CD4-positive, alpha-beta T cell treated with Interleukin-17A for 1 hour (primary cell): ENCODE measurements around the gene EML1.

Source experiments
- DNase-seq: peaks from one replicate; pipeline ENCODE4 v3.0.0-alpha.2; 2020

EML1 gene

DNA sequence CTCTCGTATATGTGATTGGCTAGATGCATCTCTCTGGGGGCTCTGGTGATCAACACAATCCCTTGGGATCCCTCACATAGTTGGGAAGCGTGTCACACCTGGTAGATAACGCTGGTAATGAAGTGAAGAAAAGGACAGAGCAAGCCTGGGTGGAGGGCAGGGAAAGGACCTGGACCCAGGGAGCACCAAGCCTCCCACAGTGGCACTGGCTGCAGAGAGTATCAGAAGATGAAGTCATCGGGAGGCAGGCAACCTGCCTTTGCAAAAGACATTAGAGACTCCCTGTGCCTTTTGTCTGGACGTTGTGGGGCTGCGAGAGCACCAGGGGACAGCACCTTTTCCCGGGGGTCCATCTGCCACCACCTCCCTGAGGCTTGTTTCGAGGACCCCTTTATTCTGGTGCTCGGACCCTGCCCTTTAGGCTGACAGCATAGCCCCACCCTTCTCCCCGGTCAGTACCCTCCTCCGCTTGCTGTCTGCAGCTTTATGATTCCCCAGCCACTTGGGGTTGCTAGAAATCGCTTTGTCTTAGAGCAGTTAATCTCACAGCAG is 116.4 kb downstream of the EML1 start:
- DNase-seq = no peak

DNA sequence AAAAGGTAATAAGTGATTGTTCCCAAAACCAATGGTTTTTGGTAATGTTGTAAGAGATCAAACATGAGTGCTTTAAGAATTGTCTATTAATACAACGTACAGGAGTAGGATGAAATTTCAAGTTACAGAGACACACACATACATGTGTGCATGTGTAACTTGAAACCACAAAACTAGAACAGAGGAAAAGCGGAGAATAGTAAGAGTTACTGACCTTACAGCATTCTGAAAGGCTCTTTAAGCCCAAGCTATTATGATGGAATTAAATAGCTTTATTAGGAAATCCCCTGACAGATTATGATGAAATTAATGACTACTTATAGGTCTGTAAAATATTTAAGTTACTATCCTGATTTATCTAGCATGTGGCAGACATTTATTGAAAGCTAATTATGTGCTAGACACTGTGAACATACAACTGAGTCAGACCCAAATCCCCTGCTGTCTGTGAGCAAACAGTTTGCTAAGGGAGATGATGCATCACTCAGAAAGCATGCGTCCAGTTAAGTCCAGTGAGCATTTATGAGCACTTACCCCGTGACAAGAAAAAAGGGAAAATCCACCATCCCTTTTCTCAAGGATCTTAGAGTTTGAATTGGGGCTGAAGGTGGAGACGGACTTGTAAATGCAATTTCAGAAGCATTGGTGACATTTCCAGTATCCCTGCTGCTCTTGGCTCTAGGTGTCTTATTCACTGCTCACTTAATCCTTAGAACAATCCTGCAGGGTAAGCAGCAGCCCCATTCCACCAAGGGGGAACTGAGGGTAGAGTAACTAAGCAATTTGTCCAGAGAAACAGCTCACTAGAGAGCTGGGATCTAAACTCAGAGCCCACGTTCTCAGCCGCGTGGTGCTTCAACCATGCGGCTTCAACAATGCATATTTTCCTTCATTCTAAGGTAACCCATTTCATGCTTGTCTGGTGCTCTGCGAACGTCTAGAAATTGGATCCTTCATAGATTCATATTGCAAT is 117.4 kb downstream of the EML1 start:
- DNase-seq = no peak

DNA sequence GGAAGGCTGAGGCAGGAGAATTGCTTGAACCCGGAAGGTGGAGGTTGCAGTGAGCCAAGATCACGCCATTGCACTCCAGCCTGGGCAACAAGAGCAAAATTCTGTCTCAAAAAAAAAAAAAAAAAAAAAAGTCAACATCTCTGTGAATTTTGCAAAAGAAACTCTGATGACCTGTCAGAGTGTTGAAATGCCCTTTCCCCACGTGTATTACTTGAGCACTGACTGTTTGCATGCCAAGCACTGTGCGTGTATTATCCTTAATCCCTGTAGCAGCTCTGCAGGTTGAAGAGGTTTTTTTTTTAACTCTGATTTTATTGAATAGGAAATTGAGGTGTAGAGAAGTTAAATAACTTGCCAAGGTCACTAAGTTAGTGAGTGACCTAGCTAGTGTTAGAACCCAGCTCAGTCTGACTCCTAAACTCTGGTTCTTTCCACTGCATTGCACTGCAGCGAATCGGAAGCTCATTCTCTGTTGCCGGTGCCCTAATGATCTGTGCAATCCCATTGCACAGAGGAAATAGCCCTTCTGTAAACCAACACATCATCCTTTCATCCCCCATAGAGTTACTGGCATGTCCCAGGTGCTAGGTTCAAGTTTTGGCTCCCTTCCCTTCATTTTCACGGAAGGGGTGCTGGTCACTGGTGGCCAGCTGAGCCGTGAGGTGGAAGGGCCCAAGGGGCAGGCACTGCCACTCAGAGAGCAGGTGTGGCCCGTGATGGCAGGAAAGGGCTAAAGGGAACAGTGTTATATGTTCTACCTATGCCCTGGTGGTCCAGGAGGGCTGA is 122.3 kb downstream of the EML1 start:
- DNase-seq = no peak

DNA sequence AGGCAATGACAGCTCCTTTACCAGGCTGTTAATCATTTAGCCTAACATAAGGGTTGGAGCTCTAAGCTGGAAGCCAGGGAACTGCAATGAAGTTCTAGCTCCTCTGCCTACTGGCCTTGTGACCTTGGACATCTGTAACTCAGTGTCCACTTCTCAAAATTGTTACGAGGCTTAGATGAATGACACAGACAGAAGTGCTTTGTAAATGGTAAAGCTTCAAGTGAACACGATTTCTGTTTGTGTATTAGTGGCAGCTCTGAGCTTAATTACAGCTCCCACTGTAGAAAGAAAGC is 122.8 kb downstream of the EML1 start:
- no peak for DNase-seq

DNA sequence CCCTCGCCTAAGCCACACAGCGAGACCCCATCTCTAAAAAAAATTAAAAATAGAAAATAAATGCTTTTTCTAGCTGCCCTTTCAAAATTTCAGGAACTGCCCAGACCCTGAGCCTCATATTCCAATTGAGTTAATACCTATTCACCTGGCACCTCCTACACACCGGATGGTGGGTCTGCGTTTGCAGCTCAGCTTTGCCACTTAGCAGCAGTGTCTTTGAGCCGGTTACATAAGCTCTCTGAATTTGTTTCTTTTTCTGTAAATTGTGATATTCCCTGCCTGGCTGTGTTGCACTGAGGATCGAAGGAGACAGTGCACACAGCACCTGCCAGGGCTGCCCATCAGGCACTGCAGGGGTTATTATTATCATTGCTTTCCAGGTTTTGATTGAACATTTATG is 125.6 kb downstream of the EML1 start:
- no peak for DNase-seq

DNA sequence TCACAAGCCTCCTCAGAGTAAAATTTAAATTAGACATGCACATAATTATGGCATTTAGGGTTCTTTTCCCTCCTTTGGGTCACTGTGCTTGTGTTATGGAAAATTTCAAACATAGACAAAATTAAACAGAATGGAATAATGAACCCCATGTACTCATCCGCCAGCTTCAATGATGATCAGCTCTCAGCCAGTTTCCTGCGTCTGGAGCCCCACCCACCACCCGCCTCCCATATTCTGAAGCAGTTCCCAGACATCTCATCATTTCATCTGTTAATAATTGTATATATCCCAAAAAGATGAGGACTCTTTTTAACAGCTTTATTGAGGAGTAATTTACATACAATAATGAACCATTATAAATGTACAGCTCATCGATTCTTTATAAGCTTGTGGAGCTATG is 128.2 kb downstream of the EML1 start:
- DNase-seq = no peak

DNA sequence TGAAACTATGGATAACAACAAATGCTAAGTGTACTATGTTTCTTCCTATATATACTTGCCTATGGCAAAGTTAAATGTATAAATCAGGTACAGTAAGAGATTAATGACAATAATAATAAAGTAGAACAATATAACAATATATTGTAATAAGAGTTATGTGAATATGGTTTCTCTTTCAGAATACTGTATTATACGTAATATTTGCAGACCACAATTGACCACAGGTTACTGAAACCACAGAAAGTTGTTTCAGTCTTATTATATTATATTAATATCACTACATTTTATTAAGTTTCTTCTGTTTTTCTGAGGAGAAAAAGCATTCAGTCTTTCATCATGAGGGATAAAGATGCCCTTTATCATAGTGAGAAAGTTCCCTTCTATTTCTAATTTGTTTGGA is 131.2 kb downstream of the EML1 start:
- no peak for DNase-seq

DNA sequence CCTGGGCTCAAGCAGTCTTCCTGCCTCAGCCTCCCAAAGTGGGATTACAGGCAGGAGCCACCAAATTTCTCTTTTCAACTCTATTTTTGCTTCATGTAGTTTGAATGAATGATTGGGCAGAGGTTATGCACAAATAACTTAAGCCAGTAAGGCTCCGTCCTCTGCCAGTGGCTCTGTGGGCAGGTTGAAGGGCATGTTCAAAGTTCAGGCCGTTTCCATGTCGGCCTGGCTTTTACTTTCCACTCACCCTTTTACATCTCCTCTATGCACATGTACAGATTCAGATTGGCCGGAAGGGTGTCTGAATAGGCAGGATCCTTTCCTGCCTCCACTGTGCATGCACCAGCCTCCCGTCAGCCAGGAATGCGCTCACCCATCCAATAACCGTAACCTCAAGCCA is 132.3 kb downstream of the EML1 start:
- DNase-seq = no peak

DNA sequence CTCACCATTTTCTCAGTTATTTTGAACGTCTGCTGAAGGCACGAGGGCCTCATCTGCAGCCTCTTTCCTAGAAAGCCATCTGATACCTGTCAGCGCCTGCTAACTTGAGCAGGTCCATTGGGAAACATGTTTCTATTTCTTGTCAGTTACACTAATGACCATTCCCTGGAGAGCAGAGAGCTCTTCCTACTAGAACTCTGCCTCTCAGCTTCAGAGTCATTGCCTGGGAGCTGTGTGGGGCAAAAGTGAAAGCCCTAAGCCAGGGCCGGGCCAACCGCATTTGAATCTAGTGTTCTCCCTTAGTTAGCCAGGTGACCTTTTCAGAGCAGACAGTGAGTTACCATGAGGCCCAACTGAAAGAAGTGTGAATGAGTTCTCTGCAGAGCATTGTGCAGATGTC is 135.8 kb downstream of the EML1 start:
- DNase-seq = no peak

DNA sequence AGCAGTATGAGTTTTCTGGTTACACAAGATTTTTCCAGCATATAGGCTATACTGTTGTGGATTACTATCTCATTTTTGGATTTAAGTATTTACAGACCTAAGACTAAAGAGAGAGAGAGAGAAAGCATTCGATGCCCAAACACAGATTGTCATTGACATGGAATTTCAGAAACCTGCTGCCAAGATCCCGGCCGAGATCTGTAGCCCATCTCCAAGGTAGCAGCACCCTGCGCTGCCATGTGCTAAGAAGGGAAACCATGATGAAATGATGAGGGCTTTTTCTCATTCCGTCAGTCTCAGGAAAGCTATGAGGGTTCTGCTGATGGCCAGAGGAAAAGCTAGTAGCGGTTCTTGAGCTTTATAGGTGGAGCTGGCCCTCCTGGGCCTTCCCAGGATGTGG is 136.4 kb downstream of the EML1 start:
- no peak for DNase-seq

DNA sequence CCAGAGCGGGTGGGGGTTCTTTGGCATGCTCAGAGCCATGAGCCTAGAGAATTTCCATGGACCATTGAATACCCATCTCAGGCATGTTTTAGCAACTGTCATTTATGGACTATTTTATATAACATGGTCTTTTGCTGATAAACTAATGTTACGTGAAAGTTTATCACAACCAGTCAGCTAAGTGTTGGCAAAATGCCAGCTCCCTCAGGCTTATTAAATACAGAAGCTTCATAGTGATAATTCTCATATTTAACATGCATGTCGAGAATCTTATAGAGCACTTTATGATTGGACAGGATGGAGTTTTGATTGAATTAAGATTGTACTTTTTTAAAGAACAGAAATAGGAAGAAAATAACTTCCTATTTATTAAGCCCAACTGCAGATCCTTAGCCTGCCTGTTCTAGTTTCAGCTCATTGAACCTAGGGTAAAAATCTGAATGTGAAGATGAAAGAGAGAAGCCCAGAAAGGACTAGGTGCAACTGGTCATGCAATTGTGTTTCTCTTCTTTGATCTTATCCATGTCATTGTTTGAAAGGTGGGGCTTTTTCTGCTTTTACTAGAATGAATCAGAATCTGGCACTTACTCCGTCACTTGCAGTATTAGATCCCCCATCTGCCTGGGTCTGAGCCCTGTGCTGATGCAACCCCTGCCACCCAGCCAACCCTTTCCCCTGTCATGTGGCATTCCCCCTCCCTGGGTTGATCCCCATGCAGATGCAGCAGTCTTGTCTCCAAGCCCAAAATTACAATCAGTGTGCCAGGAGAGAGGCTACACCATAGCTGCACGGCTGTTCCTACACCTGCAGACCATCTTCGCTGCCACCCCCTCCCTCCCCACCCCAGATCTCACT is 137.4 kb downstream of the EML1 start:
- DNase-seq = no peak

DNA sequence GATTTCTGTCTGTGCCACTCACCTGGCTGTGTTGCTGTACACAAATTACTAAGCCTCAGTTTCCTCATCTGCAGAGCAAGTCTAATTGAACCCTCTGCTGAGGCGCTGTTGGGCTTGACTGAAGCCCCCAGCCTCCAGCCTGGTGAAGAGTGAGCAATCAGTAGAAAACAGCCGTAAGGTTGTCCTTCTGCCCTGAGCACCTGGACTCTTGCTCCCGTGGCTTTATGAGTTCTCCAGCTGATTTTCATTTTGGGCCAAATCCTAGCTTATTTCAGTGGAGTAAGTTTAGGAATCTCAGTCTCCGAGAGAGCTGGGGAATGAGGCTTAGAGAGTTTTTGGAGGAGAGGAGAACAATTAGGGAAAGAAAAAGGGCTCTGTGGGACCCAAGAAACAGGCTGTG is 138.1 kb downstream of the EML1 start:
- DNase-seq = no peak

DNA sequence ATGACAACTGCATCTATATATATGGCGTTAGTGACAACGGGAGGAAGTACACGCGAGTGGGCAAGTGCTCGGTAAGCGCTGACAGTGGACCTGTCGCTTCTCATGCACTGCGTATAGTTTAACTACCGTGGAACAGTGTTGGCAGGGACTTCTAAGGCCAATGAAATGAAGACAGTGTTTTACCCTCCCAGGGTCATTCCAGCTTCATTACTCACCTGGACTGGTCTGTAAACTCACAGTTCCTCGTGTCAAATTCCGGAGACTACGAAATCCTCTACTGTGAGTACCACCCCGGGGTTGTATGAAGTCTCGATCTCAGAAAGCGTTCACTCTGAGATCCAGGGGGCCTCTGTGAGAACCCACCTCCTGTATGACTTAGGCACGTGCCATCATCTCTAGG is 142.8 kb downstream of the EML1 start:
- no peak for DNase-seq

DNA sequence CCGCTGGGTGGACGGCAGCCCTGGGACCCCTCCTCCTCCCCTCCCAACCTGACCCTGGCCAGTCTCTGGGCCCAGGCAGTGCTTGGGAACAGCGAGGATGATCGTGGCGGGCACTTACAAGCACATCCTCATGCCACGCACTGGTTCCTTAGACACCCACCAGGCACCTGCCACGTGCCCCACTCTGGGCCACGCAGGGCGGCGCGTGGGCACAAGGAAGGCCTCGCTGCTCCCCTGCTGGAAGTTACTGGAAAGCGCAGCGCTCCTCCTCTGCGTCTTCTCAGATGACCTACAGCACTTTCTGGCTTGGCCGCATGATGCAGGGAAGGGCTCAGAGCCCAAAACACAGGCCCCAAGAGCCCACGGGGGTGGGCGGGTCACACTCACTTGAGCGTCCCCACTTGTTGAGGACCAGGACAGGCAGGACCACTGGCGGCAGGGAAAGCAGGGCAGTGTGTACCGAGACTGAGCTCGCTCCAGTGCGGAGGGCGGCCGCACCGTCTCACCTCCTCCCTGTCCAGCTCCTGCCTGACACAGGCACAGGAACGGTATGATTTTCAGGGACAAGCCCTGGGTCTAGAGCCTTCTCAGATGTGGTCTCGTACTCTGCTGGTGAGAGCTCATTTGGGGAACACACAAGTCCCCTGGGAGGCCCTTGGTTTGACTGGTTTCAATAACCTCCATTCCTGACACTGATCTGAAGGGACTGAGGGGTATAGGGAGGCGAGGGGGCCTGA is 143.7 kb downstream of the EML1 start:
- no peak for DNase-seq

DNA sequence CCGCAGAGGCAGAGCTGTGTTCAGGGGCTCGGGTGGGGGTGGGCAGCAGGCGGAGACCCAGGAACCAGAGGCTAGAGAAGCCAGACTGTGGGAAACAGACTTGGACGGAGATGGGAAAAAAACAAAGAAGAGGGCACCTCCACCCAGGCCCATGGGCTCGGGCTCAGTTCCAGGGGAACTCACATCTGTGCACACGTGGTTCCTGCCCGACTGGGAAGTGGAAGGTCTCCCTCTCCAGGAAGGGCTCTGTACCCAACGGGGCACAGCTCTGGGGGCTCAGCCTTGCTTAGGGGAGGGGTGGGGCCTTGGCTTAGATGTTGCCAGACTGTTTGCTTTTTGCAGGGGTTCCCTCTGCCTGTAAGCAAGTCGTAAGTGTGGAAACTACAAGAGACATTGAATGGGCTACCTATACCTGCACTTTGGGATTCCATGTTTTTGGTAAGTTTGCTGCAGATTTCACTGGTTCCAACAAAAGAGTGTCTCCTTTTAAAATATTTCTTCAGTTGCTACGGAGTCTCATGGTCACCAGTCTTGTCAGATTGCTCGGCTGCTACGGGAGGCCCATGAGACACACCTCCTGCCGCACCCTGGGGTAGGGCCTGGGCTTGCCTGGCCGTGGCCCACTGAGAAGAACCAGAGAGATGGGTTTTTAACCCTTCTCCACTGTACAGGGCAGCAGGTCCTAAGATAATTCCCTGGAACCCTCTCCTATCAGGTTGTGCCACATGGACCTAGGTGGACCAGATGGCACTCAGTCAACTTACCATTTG is 144.4 kb downstream of the EML1 start:
- DNase-seq = no peak

DNA sequence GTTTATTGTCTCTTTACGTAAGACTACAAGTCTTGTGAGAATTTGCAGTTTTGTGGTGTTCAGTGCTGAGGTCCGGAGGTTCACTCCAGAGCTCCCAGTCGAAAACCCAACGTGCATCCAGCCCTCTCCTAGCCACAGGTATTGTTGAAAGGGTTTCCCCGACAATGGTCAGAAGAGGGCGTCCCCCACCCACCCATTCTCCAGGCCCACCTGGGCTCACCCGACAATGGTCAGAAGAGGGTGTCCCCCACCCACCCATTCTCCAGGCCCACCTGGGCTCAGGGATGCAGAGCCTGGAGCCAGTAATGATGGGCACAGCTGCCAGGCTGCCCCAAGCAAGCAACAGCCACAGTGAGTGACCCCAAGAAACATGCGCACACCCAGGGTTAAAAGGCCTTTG is 145.2 kb downstream of the EML1 start:
- no peak for DNase-seq

DNA sequence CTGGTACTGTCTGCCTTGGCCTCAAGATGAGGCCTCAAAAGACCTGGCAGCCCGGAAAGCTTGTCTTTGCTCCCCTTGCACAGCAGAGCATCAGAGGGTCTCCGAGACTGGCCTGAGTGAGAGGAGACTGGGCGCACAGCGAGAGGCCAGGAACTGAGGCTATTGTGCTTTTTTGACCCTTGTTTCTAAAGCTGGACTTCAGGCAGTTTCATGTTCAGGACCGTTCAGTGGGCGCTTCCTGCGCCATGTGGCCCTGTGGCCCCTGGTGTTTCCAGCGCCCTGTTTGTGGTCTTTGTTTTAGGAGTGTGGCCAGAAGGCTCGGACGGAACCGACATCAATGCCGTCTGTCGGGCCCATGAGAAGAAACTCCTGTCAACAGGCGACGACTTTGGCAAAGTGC is 145.7 kb downstream of the EML1 start:
- DNase-seq = no peak

DNA sequence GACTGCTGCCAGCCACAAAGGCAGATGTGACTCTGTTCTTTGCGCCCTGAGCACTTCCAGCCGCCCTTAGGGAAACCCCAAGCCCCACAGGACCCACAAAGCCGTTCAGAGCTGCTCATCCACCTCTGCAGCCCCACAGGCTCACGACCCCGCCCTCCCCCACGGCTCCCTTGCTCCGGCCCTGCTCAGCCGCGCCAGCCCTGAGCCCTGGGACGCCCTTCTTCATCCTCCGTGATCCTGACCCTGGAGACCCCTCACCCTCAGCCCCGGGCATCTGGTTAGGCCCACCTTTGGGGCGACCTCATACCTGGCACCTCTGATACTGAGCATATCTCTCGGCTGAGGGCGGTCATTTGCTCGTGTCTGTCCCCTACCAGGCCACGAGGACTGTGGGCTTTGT is 146.2 kb downstream of the EML1 start:
- DNase-seq = no peak

DNA sequence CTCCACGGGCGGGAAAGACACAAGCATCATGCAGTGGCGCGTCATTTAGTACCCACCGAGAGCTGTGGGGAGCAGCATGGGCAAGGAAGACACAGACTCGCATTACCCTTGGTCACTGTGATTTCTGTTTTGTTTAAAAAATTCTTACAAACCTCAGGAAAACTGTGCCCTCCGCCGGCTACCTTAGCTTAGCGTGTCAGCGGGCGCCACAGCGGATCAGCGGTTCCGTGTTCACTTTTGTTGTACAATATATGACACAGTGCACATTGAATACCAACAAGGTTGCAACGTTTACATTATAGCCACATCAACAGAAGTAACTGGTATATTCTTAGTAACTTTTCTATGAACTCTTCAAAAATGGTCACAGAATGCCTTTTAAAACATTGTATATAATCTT is 146.9 kb downstream of the EML1 start:
- DNase-seq = no peak

DNA sequence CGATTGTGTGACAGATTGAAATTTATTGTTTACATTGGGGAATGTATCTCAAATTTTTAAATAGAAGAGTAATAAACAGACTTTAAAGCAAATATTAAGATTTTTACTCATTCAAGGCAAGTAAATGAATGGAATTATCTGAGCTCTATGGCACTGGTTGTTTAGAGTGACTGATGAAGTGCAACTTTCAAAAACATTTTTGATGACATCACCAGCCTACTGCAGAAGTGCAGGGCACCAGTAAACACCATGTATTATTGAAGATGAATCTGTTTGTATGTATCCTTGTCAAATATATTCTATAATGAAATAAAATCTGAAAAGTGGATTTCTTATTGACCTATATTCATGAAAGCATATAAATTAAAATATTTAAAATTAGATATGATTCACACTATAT is 148.0 kb downstream of the EML1 start:
- no peak for DNase-seq

DNA sequence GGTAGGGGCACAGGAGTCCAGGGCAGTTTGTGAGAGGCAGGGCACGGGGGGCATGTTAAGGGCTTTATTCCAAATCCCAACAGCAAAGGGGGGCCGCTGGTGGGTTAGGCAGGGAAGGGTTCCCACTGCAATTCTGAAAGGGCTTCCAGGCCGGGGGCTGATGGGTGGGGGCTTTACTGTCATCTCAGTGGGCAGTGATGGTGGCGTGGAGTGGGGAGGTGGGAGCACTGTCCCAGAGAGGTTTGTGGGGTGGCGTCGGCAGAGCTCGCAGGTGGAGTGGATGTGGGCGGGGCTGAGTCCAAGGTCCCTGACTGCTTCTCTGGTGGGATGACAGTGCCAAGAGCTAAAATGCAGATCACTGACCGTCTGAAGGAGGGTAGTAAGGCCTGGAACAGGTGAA is 150.4 kb downstream of the EML1 start:
- DNase-seq = no peak

DNA sequence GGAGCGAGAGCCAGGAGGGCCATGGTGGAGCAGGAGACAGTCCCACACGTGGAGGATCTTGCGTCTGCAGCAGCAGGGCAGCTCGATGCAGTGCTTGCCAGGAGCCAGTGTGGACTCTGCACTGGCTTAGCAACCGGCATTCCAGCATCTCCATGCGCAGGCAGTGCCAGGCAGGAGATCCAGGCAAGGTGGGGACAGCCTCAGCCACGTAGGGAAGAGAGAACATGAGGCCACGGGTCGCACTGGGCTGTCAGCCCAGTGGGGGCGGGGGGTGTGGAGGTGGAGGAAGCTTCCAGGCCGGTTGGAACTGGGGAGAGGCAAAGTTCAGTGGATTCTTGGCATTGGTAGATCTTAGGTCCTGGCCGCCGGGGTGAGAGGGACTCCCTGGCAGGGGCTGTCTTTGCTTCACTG is 151.0 kb downstream of the EML1 start:
- DNase-seq = no peak
